HG03432 (cell line): ENCODE measurements around the gene KIF14.
A peak's percentile ranks its signal among the peaks of the same experiment; 100 is the strongest.
"Not testable (repeated sequence)": the region's sequence is repeated elsewhere in the genome, so short reads cannot be mapped to it uniquely, and the experiment has no call there.

Experiments used
- ATAC-seq: cut with Tn5 transposase; IDR thresholded peaks from one replicate; pipeline ENCODE4 v1.9.1; 2021; ENCODE audit warnings: mild to moderate bottlenecking, moderate library complexity; ENCODE audit not compliant: unreplicated experiment

Gene KIF14

GRCh38 chr1:200547386-200547785 is 73.2 kb downstream of the KIF14 start:
- no peak for ATAC-seq

GRCh38 chr1:200546577-200546976 is 74.0 kb downstream of the KIF14 start:
- ATAC-seq = no peak

- no peak for ATAC-seq
Measured at GRCh38 chr1:200542162-200542561, 78.4 kb downstream of the KIF14 start.

- ATAC-seq = no peak
Measured at GRCh38 chr1:200540281-200540680, 80.3 kb downstream of the KIF14 start.

GRCh38 chr1:200538179-200538578 is 82.4 kb downstream of the KIF14 start:
- ATAC-seq = no peak

- ATAC-seq = peak; percentile 81
Measured at GRCh38 chr1:200535605-200536004, 84.9 kb downstream of the KIF14 start.

- no peak for ATAC-seq
Measured at GRCh38 chr1:200530623-200531261, 89.8 kb downstream of the KIF14 start.

- ATAC-seq = no peak
Measured at GRCh38 chr1:200528858-200529606, 91.5 kb downstream of the KIF14 start.

- no peak for ATAC-seq
Measured at GRCh38 chr1:200527670-200528069, 92.9 kb downstream of the KIF14 start.

GRCh38 chr1:200526709-200527612 is 93.6 kb downstream of the KIF14 start:
- peak; percentile 60 for ATAC-seq

- ATAC-seq = no peak
Measured at GRCh38 chr1:200525090-200525987, 95.2 kb downstream of the KIF14 start.

GRCh38 chr1:200524551-200524950 is 96.0 kb downstream of the KIF14 start:
- not testable (repeated sequence) for ATAC-seq

GRCh38 chr1:200524092-200524491 is 96.5 kb downstream of the KIF14 start:
- no peak for ATAC-seq

- ATAC-seq = no peak
Measured at GRCh38 chr1:200520735-200521134, 99.8 kb downstream of the KIF14 start.

GRCh38 chr1:200518524-200518923 is 102.0 kb downstream of the KIF14 start:
- no peak for ATAC-seq

GRCh38 chr1:200512191-200512590 is 108.4 kb downstream of the KIF14 start:
- ATAC-seq = no peak

GRCh38 chr1:200510228-200510623 is 110.3 kb downstream of the KIF14 start:
- peak; percentile 87 for ATAC-seq

- no peak for ATAC-seq
Measured at GRCh38 chr1:200506471-200506870, 114.1 kb downstream of the KIF14 start.

GRCh38 chr1:200505257-200505656 is 115.3 kb downstream of the KIF14 start:
- ATAC-seq = no peak
